Fibroblast of lung (primary cell): Measurements from ENCODE around the gene EEF1AKMT3. TPM values are rescaled to one million over a fixed set of nuclear protein-coding genes. Genes with fewer than 3 reads are reported as not detected.

Source experiments
- DNase-seq, 2 donors: peaks; one replicate each; pipeline versions ENCODE4 v3.0.0 to v3.0.0-alpha.2; 2010; ENCODE audit warnings: low read depth in 2 of 2
- H2AFZ ChIP-seq: 2 replicates; pipeline ENCODE4 v1.5.1; 2012; ENCODE audit warnings: low read length, control low read depth, inconsistent platforms
- H3K27ac ChIP-seq: 2 replicates; pipeline ENCODE4 v1.5.1; 2011; ENCODE audit warnings: low read length, control low read depth; ENCODE audit not compliant: insufficient read depth
- H3K27me3 ChIP-seq: 2 replicates; pipeline ENCODE4 v1.5.1; 2011; ENCODE audit warnings: mild to moderate bottlenecking, low read length; ENCODE audit not compliant: control insufficient read depth, insufficient read depth
- H3K36me3 ChIP-seq: 2 replicates; pipeline ENCODE4 v1.5.1; 2011; ENCODE audit warnings: low read length; ENCODE audit not compliant: control insufficient read depth, insufficient read depth
- H3K4me1 ChIP-seq: 2 replicates; pipeline ENCODE4 v1.5.1; 2011; ENCODE audit warnings: low read length; ENCODE audit not compliant: control insufficient read depth, insufficient read depth; ENCODE audit errors: extremely low read depth
- H3K4me2 ChIP-seq: 2 replicates; pipeline ENCODE4 v1.5.1; 2011; ENCODE audit warnings: low read length, control low read depth; ENCODE audit not compliant: insufficient read depth; ENCODE audit errors: extremely low read depth
- H3K4me3 ChIP-seq, 4 experiments: fragments of 200-600 bp in 1 of 4; sonication (generic) in 1 of 4; replicated peaks in 1 of 4; 2 replicates each; pipeline ENCODE4 v1.5.1; 2011 to 2016; ENCODE audit warnings: low read length in 4 of 4, low read depth in 3 of 4, mild to moderate bottlenecking in 3 of 4, control low read depth in 2 of 4, inconsistent platforms in 1 of 4, mixed read lengths in 1 of 4; ENCODE audit not compliant: insufficient read depth in 1 of 4; ENCODE audit errors: control extremely low read depth in 1 of 4
- H3K79me2 ChIP-seq: 2 replicates; pipeline ENCODE4 v1.5.1; 2012; ENCODE audit warnings: mild to moderate bottlenecking, low read length, inconsistent platforms; ENCODE audit not compliant: control insufficient read depth, insufficient read depth
- H3K9ac ChIP-seq: 2 replicates; pipeline ENCODE4 v1.5.1; 2011; ENCODE audit warnings: mild to moderate bottlenecking, low read length, control low read depth; ENCODE audit not compliant: insufficient read depth
- H3K9me3 ChIP-seq: 2 replicates; pipeline ENCODE4 v1.5.1; 2012; ENCODE audit warnings: low read depth, low read length; ENCODE audit not compliant: control insufficient read depth, insufficient read depth
- H4K20me1 ChIP-seq: 2 replicates; pipeline ENCODE4 v1.5.1; 2011; ENCODE audit warnings: low read length; ENCODE audit not compliant: control insufficient read depth, insufficient read depth; ENCODE audit errors: extremely low read depth
- CTCF ChIP-seq, 2 donors: IDR thresholded peaks in 1 of 2; conservative IDR thresholded peaks in 1 of 2; 1 replicate in 1 of 2; 2 replicates in 1 of 2; pipeline ENCODE4 v1.5.1; 2011 to 2012; ENCODE audit warnings: low read length in 2 of 2, control low read depth in 1 of 2, inconsistent platforms in 1 of 2, low read depth in 1 of 2, mild to moderate bottlenecking in 1 of 2
- EZH2 ChIP-seq: IDR thresholded peaks from 2 replicates; pipeline ENCODE4 v1.5.1; 2012; ENCODE audit warnings: low read length, control low read depth, mild to moderate bottlenecking; ENCODE audit errors: missing control alignments
- polyA plus RNA-seq, 2 donors: library from polyadenylated mRNA; depleted of rRNA in 1 of 2; stranded (reverse) in 1 of 2; unstranded in 1 of 2; fragments of >200 nt; gene quantifications; 2 replicates each; pipeline ENCODE4 v1.2.1, GENCODE V29; 2011 to 2012; ENCODE audit warnings: missing spikeins in 1 of 2
- total RNA-seq: library from RNA; depleted of rRNA; stranded (reverse); fragments of >200 nt; gene quantifications from 2 replicates; pipeline ENCODE4 v1.2.1, GENCODE V29; 2014

EEF1AKMT3 gene
- total and polyA plus RNA-seq, 2 donors (not counting 1 experiment from before 2014, with no cell fraction given): 8.9 to 11.9 TPM

- H3K27me3 ChIP-seq: peaks cover 13% of the 10 kb centered on the region
- H3K9me3 ChIP-seq: no peaks in the 10 kb centered on the region
- H3K27ac ChIP-seq: no peak within 1 kb of the TSS
- H4K20me1 ChIP-seq: no peaks in the 10 kb centered on the region
- peaks cover 4% of the 10 kb centered on the region for H3K36me3 ChIP-seq
- H2AFZ ChIP-seq: peak within 1 kb of the TSS; percentile 29
- peak within 1 kb of the TSS; percentile 41 to 64 (median 49) for H3K4me3 ChIP-seq
- DNase-seq: no peak
- TF ChIP-seq CTCF (conservative IDR thresholded peaks at IDR 0.05 in 1 of 2, IDR thresholded peaks at IDR 0.05 in 1 of 2; ENCODE audit: low read depth in 1 of 2, low read length in 2 of 2) (no peak), EZH2 (peak; percentile 80)
- peak within 1 kb of the TSS; percentile 54 for H3K9ac ChIP-seq
- peaks cover 4% of the 10 kb centered on the region for H3K4me1 ChIP-seq
- peak within 1 kb of the TSS; percentile 67 for H3K4me2 ChIP-seq
- H3K79me2 ChIP-seq: peaks cover 20% of the 10 kb centered on the region
These were observed 17.8 kb upstream of the EEF1AKMT3 start, which contains the start of gene MARCHF9 for GRCh38 chr12:57754411-57755193. MARCHF9 (plus strand) TSS chr12:57755103; CDS start chr12:57755529, 426 bp downstream.

- Histone ChIP-seq H3K27ac (no peak overlapping the region), H3K4me1 (peaks cover 4% of the 10 kb centered on the region), H3K9ac (no peak overlapping the region), H3K4me2 (peak overlapping the region; percentile 15), H3K79me2 (peaks cover 19% of the 10 kb centered on the region), H3K36me3 (peaks cover 4% of the 10 kb centered on the region), H3K27me3 (peaks cover 13% of the 10 kb centered on the region), H3K9me3 (no peaks in the 10 kb centered on the region), H4K20me1 (no peaks in the 10 kb centered on the region), H2AFZ (no peak overlapping the region), H3K4me3 (peak overlapping the region in 2 of 4 experiments; percentile 20 to 64)
- no peak for DNase-seq
- TF ChIP-seq CTCF (conservative IDR thresholded peaks at IDR 0.05 in 1 of 2, IDR thresholded peaks at IDR 0.05 in 1 of 2; ENCODE audit: low read depth in 1 of 2, low read length in 2 of 2) (no peak), EZH2 (no peak)
These were observed 17.3 kb upstream of the EEF1AKMT3 start for GRCh38 chr12:57755194-57755453.

- Histone ChIP-seq H3K79me2 (peaks cover 13% of the 10 kb centered on the region), H3K4me3 (peak overlapping the region; percentile 41 to 64 (median 49)), H2AFZ (no peak overlapping the region), H3K4me2 (peak overlapping the region; percentile 67), H3K27ac (no peak overlapping the region), H3K9me3 (no peaks in the 10 kb centered on the region), H3K4me1 (peaks cover 4% of the 10 kb centered on the region), H3K36me3 (peaks cover 1% of the 10 kb centered on the region), H3K9ac (peak overlapping the region; percentile 54), H4K20me1 (no peaks in the 10 kb centered on the region), H3K27me3 (peaks cover 13% of the 10 kb centered on the region)
- TF ChIP-seq EZH2: peak; percentile 85
- TF ChIP-seq CTCF (conservative IDR thresholded peaks at IDR 0.05 in 1 of 2, IDR thresholded peaks at IDR 0.05 in 1 of 2; ENCODE audit: low read depth in 1 of 2, low read length in 2 of 2): no peak
- DNase-seq: no peak
These were observed 16.7 kb upstream of the EEF1AKMT3 start for GRCh38 chr12:57755454-57756372.
